Activated T-cell treated with anti-CD3 and anti-CD28 coated beads, Interleukin-2, amount 50 U/mL, for 4 hours (primary cell): ENCODE data around the gene NOTUM. TPM values are rescaled to one million over a fixed set of nuclear protein-coding genes. Genes with fewer than 3 reads are reported as not detected.
A peak's percentile ranks its signal among the peaks of the same experiment; 100 is the strongest.
"Not testable (repeated sequence)": the region's sequence is repeated elsewhere in the genome, so short reads cannot be mapped to it uniquely, and the experiment has no call there.

ENCODE experiments used
- ATAC-seq, 2 donors: fragments of 200-7000 bp; cut with Tn5 transposase; one replicate each; pipeline ENCODE4 v1.10.0; 2021
- DNase-seq: peaks from one replicate; pipeline ENCODE4 v3.0.0-alpha.2; 2020
- H3K27me3 Mint-ChIP-seq: one replicate; pipeline ENCODE4 v1.8.0; 2021; ENCODE audit warnings: low read depth, mixed read lengths
- H3K36me3 Mint-ChIP-seq: one replicate; pipeline ENCODE4 v1.8.0; 2022; ENCODE audit warnings: mixed read lengths; ENCODE audit not compliant: insufficient read depth
- H3K4me1 Mint-ChIP-seq: one replicate; pipeline ENCODE4 v1.8.0; 2021; ENCODE audit warnings: low read depth, mixed read lengths
- H3K4me3 Mint-ChIP-seq: one replicate; pipeline ENCODE4 v1.8.0; 2021; ENCODE audit warnings: mild to moderate bottlenecking, moderate library complexity, mixed read lengths
- H3K9me3 Mint-ChIP-seq: one replicate; pipeline ENCODE4 v1.8.0; 2021; ENCODE audit warnings: mixed read lengths
- total RNA-seq, 3 donors: library from RNA; stranded (reverse); gene quantifications; one replicate each; pipeline ENCODE4 v1.2.1, GENCODE V29; 2021

NOTUM gene
- total RNA-seq, 3 donors from 2014 or later: 0.40 to 0.56 (median 0.41) TPM

DNA sequence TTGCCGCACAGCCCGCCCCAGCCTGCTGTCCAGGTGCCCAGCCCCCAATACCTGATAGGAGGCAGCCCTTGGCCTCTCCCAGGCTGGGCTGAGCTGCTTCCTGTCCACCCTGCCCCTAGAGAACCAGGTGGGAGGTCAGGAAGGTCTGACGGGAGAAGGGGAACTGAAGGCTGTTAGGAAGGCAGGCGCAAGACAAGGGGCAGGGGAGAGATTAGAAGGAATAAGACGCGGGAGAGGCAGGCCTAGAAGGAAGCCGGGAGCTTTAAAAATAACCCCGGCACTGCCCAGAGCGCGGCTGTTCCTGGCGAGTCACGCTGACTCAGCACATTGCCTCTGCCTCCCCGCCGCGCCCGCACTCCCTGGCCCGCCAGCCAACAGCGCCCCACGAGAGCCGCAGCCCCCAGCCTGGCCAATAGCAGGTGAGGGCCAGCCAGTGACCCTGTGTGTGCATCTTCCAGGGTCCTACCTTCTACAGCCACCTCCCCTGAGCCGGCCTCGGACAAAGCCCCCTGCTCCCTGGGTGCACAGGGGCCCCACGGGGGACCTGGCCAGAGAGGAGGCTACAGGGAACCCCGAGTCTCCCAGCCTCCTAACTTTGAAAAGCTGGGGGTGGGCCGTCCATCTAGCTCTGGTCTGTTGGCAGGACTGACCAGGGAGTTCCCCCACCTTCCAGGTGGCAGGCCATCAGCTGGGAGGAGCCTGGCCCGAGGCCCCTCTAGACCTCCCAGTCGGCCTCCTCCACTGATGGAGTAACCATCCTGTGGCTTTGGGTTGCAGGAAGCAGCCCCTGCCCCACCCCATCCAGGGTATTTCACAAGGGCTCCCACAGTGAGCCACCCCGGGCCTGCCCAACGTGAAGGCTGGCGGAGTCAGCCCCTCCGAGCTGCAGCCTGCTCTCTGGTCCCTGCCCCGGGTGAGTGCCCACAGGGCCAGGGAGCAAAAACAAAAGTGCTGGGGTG is 37.4 kb downstream of the NOTUM start:
- ATAC-seq (no peak), DNase-seq (no peak)
- H3K4me3 Mint-ChIP-seq: no peak overlapping the region
- no peaks in the 10 kb centered on the region for H3K27me3 Mint-ChIP-seq
- peaks cover 7% of the 10 kb centered on the region for H3K36me3 Mint-ChIP-seq
- peaks cover 16% of the 10 kb centered on the region for H3K4me1 Mint-ChIP-seq
- no peaks in the 10 kb centered on the region for H3K9me3 Mint-ChIP-seq

DNA sequence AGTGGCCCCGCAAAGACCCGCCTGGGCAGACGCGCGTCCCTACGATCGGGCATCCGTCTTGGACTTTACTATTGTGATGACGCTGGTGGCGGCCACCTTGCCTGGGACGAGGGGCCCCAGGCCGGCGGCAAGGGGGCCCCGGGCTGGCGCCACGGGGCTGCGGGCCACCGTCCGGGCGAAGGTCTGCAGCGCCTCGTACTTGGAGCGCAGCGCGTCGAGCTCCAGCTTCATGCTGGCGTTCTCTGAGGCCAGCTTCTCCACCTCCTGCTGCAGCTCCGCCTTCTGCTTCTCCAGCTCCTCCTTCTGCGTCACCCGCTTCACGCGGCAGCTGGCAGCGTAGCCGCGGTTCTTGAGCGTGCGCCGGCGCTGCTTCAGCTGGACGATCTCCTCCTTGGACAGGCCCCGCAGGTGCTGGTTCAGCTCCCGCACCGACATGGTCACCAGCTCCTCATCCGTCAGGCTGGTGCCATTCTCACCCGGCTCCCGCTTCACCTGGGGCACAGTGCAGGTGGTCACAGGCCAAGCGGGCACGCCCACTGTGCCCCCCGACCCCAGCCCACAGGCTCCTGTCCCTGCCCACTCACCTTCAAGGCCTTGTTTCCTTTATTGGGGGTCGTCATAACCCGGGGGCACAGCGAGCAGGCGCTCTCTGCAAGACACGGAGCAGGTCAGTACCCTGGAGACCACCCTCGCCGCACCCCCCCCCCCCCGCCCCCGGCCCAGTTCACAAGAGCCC is 38.3 kb downstream of the NOTUM start:
- Mint-ChIP-seq H3K4me1 (peaks cover 21% of the 10 kb centered on the region), H3K4me3 (no peak overlapping the region), H3K36me3 (peaks cover 7% of the 10 kb centered on the region), H3K9me3 (no peaks in the 10 kb centered on the region), H3K27me3 (no peaks in the 10 kb centered on the region)
- no peak for ATAC-seq
- no peak for DNase-seq

DNA sequence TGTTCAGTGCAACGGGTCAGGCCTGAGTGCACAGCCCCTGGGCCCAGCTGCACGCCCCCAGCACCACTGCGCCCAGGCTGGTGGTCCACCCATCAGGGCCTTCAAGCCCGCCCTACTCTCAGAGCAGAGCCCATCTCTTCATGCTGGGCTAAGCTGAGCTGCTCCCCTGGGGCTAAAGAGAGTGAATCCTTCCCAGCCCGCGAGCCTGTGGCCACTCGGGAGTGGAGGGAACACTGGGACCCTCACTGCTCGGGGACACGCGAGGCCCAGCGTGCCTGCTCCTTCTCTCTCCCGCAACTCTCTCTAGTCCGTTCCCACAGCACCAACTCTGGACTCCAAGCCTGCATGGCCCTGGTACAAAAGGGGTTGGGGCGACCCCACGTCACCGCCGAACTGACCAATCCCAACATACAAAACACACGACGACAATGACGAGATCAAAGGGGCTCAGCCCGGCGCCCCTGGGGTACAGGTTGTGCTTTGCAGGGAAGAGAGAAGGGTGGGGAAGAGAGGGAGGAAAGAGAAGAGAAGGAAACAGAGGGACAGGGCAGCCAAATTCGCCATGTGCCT is 38.9 kb downstream of the NOTUM start:
- Mint-ChIP-seq H3K9me3 (no peaks in the 10 kb centered on the region), H3K4me1 (peaks cover 24% of the 10 kb centered on the region), H3K36me3 (peaks cover 10% of the 10 kb centered on the region), H3K27me3 (no peaks in the 10 kb centered on the region), H3K4me3 (no peak overlapping the region)
- no peak for DNase-seq
- no peak for ATAC-seq

DNA sequence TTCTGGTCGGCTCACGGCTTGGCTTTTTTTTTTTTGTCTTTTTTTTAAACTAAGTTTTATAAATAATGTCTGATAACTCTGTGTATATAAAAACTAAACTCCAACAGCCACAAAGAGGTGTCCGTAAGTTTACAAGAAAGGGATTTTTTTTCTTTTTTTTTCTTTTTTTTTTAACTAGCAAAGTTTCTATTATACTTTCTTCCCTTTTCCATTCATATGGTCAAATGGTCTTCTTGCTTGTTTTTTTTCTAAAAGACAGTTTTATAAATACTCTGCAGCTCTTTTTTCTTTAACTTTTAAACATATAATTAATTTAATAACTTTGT is 39.5 kb downstream of the NOTUM start:
- Mint-ChIP-seq H3K27me3 (no peaks in the 10 kb centered on the region), H3K36me3 (peaks cover 11% of the 10 kb centered on the region), H3K9me3 (no peaks in the 10 kb centered on the region), H3K4me3 (no peak overlapping the region), H3K4me1 (peaks cover 29% of the 10 kb centered on the region)
- DNase-seq: no peak
- ATAC-seq: no peak

DNA sequence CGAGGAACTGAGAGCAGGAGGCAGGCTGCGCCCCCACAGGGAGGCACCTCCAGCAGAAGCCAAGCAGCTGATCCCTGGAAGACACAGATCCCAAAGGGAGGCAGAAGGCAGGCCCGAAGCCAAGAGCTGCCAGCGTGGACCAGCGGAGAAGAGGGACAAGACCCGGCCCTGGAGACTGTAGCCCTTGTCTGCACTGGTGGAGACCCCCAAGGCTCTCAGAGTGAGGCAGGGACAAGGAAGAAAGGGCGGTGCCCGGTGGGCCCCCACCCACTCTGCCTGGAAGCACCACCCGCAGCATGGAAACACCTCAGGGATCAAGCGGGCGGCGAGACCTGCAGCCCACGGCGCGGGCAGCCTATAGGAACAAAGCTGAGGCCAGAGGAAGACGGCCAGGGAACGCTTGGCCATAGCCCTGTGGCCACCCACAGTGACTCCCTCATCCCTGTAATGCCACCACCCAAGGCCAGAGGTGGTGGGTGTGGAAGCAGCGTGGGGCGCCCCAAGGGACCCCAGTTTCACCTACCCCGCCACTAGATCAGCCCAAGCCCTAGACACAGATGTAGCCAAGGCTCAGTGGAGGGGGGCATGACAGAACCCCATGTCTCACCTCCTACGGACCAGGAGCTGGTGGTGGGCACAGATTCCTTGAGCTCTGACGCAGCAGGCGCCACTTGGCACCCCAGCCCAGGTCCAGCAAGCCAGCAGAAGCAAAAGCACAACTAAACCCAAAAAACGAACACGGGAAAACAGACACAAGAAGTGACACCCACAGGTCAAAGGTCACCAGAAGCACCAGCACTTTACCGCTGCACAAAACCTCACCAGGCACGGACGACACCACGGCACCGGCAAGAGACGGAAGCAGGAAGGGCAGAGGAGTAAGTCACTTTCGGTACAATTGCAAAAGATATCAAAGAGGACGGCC is 40.1 kb downstream of the NOTUM start:
- Mint-ChIP-seq H3K36me3 (peaks cover 11% of the 10 kb centered on the region), H3K4me1 (peaks cover 28% of the 10 kb centered on the region)

DNA sequence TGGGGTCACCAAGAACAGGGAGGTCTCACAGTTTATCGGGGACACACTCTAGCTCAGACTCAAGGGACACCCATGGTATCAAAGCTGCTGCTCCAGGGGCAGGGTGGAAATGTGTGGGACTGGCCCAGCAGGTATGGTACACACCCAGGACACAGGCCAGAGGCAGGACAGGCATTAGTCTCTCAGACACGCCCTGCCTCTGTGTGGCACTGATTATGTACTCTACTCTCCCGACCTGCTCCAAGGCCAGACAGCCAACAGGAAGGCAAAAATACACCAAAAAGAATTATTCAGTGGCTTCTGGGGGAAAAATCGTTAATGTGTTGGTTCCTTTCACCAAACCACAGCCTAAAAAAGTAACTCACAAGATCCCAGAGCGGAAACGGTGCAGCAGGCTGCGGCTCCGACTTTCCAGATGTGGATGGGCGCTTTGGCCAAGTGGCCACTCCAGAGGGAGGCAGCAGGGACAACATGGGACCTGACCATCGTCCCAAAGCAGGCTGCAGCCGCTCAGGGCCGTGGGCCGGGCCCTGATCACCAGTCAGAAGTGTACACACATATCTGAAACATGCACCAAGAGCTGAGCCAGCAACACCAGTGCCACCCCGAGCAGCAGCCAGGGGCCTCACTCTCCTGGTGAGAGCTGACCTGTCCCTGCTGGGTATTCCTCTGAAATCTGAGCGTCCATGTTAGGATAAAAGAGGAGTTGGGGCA is 42.0 kb downstream of the NOTUM start:
- DNase-seq (no peak), ATAC-seq (no peak)
- Mint-ChIP-seq H3K9me3 (no peaks in the 10 kb centered on the region), H3K4me1 (peaks cover 24% of the 10 kb centered on the region), H3K4me3 (peak overlapping the region; percentile 33), H3K36me3 (peaks cover 13% of the 10 kb centered on the region), H3K27me3 (no peaks in the 10 kb centered on the region)

More for the DNA sequence above, 40.1 kb downstream of the NOTUM start:
- no peaks in the 10 kb centered on the region for H3K9me3 Mint-ChIP-seq
- ATAC-seq: no peak
- no peaks in the 10 kb centered on the region for H3K27me3 Mint-ChIP-seq
- H3K4me3 Mint-ChIP-seq: no peak overlapping the region
- no peak for DNase-seq

DNA sequence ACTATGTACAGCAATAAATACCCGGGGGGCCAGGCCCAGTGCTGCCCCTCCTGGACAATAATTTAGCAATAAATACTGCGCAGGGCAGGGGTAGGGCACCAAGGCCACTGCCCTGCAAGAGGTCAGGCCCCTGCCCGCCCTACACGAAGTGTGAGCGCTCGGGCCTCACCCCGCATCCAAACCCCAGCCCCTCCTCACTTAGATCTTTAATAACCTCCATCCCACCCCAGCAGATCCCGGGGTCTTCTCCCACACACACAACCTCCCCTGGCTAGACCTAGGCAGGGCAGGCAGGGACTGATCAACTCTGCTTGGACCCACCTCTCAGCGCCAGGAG is 42.7 kb downstream of the NOTUM start:
- H3K9me3 Mint-ChIP-seq, DNase-seq, H3K27me3 Mint-ChIP-seq: not testable (repeated sequence)
- Mint-ChIP-seq H3K4me1 (peaks cover 24% of the 10 kb centered on the region), H3K36me3 (peaks cover 16% of the 10 kb centered on the region), H3K4me3 (peak overlapping the region; percentile 89)
- peak; percentile 15 to 22 for ATAC-seq

DNA sequence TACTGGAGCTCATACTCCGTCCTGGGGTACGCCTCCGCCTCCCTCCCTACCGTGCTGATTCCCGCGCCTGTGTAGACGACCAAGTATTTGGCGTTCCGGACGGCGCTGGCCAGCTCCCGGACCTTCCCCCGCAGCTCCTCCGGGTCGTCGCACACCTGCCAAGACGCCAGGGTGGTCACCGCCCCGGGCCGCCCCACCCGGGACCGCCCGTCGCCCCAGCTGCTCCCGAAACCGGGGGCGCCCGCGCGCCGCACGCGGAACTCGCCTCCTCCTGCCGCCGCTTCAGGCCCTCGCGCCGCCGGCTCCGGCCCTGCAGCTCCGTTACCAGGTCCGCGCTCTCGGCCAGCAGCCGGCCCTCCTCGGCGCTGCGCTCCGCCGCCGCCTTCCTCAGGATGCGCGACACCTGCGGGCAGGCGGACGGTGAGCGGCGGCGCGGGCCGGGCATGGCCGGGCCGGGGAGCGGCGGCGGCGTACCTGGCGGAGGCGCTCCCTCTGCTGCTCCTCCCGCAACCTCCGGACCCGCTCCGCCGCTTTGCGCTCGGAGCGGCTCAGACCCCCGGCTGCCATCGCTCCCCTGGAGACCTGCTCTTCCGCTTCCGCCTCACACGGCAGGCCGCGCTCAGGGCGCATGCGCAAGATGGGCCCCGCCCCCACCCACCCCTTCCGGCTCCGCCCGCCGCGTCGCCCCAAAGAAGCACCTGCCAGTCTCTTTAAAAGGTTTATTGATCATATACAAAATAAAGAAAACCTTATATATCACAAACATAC is 43.2 kb downstream of the NOTUM start, which contains the start of gene SIRT7:
TSS of gene SIRT7 (minus strand) at position 612 of the 768 bp plus-strand sequence. CDS start at position 567, 45 bp downstream.
- DNase-seq: peak; percentile 82
- Mint-ChIP-seq H3K4me3 (peak within 1 kb of the TSS; percentile 89), H3K9me3 (no peaks in the 10 kb centered on the region), H3K36me3 (peaks cover 22% of the 10 kb centered on the region), H3K4me1 (peaks cover 24% of the 10 kb centered on the region), H3K27me3 (no peaks in the 10 kb centered on the region)
- ATAC-seq: peak; percentile 89 to 91

DNA sequence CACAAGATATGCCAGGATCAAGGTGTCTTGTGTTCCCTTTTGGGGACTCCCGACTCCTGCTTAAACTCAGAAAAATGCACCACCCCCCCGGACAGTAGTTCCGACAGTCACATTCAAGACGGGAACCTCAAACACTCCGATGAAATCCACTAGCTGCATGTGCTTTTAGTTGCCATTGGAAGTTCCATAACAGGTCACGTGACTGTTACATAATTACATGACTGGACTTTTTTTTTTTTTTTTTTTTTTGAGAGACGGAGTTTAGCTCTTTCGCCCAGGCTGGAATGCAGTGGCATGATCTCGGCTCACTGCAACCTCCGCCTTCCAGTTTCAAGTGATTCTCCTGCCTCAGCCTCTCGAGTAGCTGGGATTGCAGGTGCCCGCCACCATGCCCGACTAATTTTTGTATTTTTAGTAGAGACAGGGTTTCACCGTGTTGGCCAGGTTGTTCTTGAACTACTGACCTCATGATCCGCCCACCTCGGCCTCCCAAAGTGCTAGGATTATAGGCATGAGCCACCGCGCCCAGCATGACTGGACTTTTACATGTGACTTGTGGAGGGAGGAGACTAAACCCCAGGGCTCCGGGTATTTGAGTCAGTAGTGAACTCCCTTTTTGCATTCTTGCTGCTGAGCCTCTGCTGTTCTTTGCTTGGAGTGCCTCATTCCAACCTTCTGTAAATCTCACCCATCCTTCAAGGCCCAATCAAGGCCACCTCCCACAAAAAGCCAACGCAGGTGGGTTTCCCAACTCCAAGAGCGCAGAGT is 44.6 kb downstream of the NOTUM start:
- Mint-ChIP-seq H3K4me1 (peaks cover 27% of the 10 kb centered on the region), H3K9me3 (no peaks in the 10 kb centered on the region), H3K27me3 (no peaks in the 10 kb centered on the region), H3K4me3 (peak overlapping the region; percentile 89), H3K36me3 (peaks cover 20% of the 10 kb centered on the region)
- DNase-seq (no peak), ATAC-seq (no peak)

DNA sequence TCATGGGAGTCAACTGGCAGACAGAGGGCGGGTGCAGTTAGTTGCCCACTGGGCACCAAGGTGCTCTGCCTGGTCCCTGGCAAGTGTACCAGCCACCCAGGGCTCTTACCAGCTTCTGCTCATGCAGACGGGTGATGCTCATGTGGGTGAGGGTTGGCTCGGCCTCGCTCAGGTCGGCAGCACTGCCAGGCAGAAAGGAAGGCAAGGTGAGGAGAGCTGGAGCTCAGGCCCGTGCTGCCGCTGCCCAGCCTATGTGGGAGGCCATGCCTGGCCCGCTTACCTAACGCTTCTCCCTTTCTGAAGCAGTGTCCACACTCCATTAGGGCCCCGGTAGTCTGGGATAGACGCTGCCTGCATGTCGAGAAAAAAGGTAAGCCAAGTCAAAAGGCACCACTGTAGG is 45.7 kb downstream of the NOTUM start:
- peaks cover 27% of the 10 kb centered on the region for H3K4me1 Mint-ChIP-seq
- peaks cover 16% of the 10 kb centered on the region for H3K36me3 Mint-ChIP-seq
- no peak overlapping the region for H3K4me3 Mint-ChIP-seq
- H3K9me3 Mint-ChIP-seq: no peaks in the 10 kb centered on the region
- H3K27me3 Mint-ChIP-seq: no peaks in the 10 kb centered on the region
- ATAC-seq (no peak), DNase-seq (no peak)

DNA sequence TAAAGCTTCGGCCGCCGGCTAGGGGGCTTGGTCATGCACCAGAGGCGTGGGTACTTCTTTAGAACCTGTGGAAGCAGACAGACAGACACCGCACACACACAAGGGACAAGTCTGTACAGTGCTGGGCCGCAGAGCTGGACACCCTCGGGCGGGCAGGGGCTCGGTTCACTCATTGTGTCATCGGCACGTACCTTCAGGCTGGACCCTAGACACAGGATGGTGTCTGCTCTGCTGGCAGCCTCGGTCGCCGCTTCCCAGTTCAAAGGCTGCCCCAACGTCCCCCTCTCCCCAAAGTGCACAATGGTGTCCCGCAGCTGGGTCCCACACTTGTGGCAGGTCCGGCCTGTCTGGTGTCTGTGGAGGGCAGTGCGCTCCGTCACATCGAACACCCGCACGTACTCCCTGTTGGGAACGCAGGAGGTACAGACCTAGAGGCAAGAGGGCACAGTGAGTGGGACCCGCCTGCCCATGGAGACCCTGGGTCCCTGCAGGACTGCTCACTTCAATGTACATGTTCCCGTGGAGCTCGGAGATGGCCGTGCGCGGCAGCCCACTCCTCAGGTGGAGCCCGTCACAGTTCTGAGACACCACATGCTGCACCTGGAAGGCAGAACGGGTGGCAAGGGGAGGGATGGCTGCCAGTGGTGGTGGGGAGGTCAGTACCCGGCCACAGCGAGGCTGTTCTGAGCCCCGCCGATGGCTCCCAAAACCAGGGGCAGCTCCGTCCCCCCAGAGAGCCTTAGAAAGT is 46.7 kb downstream of the NOTUM start:
- Mint-ChIP-seq H3K4me3 (no peak overlapping the region), H3K36me3 (peaks cover 16% of the 10 kb centered on the region), H3K9me3 (no peaks in the 10 kb centered on the region), H3K27me3 (no peaks in the 10 kb centered on the region), H3K4me1 (peaks cover 33% of the 10 kb centered on the region)
- ATAC-seq (no peak), DNase-seq (no peak)
